Thyroid gland (tissue), 4 donors: ENCODE data around the gene ANO6. TPM values are rescaled to one million over a fixed set of nuclear protein-coding genes. Genes with fewer than 3 reads are reported as not detected.

ENCODE experiments used
- DNase-seq, 2 donors: peaks; one replicate each; pipeline ENCODE4 v3.0.0-alpha.2; 2019
- H3K27ac ChIP-seq, 3 donors: fragments of 200-600 bp; sonication (generic); 1 replicate in 2 of 3; 2 replicates in 1 of 3; pipeline ENCODE4 v1.5.1; 2016 to 2019; ENCODE audit warnings: mild to moderate bottlenecking in 1 of 3, moderate library complexity in 1 of 3
- H3K27me3 ChIP-seq: fragments of 200-600 bp; sonication (generic); one replicate; pipeline ENCODE4 v1.5.1; 2019
- H3K36me3 ChIP-seq, 2 donors: fragments of 200-600 bp; sonication (generic); one replicate each; pipeline ENCODE4 v1.5.1; 2016 to 2019
- H3K4me1 ChIP-seq, 2 donors: fragments of 200-600 bp; sonication (generic); one replicate each; pipeline ENCODE4 v1.5.1; 2017 to 2019
- H3K4me3 ChIP-seq, 3 donors: fragments of 200-600 bp; sonication (generic); replicated peaks in 1 of 3; 1 replicate in 2 of 3; 2 replicates in 1 of 3; pipeline ENCODE4 v1.5.1; 2016; ENCODE audit warnings: mild to moderate bottlenecking in 1 of 3
- H3K9me3 ChIP-seq: fragments of 200-600 bp; sonication (generic); one replicate; pipeline ENCODE4 v1.5.1; 2017
- CTCF ChIP-seq, 6 experiments: fragments of 200-600 bp in 3 of 6; fragments of 450-650 bp in 3 of 6; sonication (generic) in 3 of 6; IDR thresholded peaks; one replicate each; pipeline ENCODE4 v1.5.1; 2016 to 2019; ENCODE audit warnings: antibody characterized with exemption in 6 of 6, mild to moderate bottlenecking in 2 of 6, inconsistent platforms in 1 of 6, moderate library complexity in 1 of 6
- POLR2A ChIP-seq, 2 donors: fragments of 450-650 bp; IDR thresholded peaks; one replicate each; pipeline ENCODE4 v1.6.1; 2017; ENCODE audit warnings: antibody characterized with exemption in 2 of 2, mild to moderate bottlenecking in 2 of 2, moderate library complexity in 1 of 2
- WGBS, 2 donors: methylation state at CpG; one replicate each; pipeline ENCODE4 v1.1.5; 2017; 5-methylcytosine and 5-hydroxymethylcytosine counted together
- intact Hi-C: fragments of 100-400 bp; cut with DNase I; formaldehyde crosslinking; loops from one replicate; pipeline ENCODE4 v1.15.1; 2023
- total RNA-seq, 4 donors: library from RNA; depleted of rRNA; stranded (reverse); fragments of >200 nt; gene quantifications; one replicate each; pipeline ENCODE4 v1.2.3, GENCODE V29; 2016

The ANO6 gene
- total RNA-seq, 4 donors from 2014 or later = 37.3 to 61.1 (median 48.1) TPM

GRCh38 chr12:45213107-45213506 is 2.8 kb upstream of the ANO6 start:
- H3K27ac ChIP-seq = no peak overlapping the region
- no peak overlapping the region for H3K4me3 ChIP-seq
- H3K9me3 ChIP-seq = no peaks in the 10 kb centered on the region
- TF ChIP-seq POLR2A (IDR thresholded peaks at IDR 0.05) = no peak
- TF ChIP-seq CTCF (IDR thresholded peaks at IDR 0.05) = no peak
- no peak for DNase-seq
- WGBS, 2 donors = 97 to 98% methylated on average over 1 of the region's 1 CpG
- intact Hi-C loops = no loop called here
- no peaks in the 10 kb centered on the region for H3K36me3 ChIP-seq
- H3K27me3 ChIP-seq = no peaks in the 10 kb centered on the region
- peaks cover 6 to 9% of the 10 kb centered on the region in 2 donors for H3K4me1 ChIP-seq

- Histone ChIP-seq H3K9me3 (no peaks in the 10 kb centered on the region), H3K27ac (no peak overlapping the region), H3K4me3 (no peak overlapping the region), H3K27me3 (no peaks in the 10 kb centered on the region), H3K36me3 (no peaks in the 10 kb centered on the region), H3K4me1 (peaks cover 6 to 12% of the 10 kb centered on the region in 2 donors)
- TF ChIP-seq POLR2A (IDR thresholded peaks at IDR 0.05) (no peak), CTCF (IDR thresholded peaks at IDR 0.05) (no peak)
- DNase-seq = no peak
- intact Hi-C loops = no loop called here
These were observed 1.8 kb upstream of the ANO6 start for GRCh38 chr12:45214071-45214470.

GRCh38 chr12:45214749-45215418 is 1.0 kb upstream of the ANO6 start:
- Histone ChIP-seq H3K4me3 (peak overlapping the region; percentile 37 to 87 (median 49)), H3K27me3 (no peaks in the 10 kb centered on the region), H3K36me3 (no peaks in the 10 kb centered on the region), H3K4me1 (peaks cover 6 to 16% of the 10 kb centered on the region in 2 donors), H3K27ac (peak overlapping the region; percentile 83 to 99 (median 98)), H3K9me3 (no peaks in the 10 kb centered on the region)
- DNase-seq = no peak
- 20 to 25% methylated on average over 11 of the region's 11 CpGs for WGBS, 2 donors
- intact Hi-C loops = no loop called here
- TF ChIP-seq CTCF (IDR thresholded peaks at IDR 0.05) = no peak
- TF ChIP-seq POLR2A (IDR thresholded peaks at IDR 0.05) = no peak

- no peaks in the 10 kb centered on the region for H3K27me3 ChIP-seq
- H3K27ac ChIP-seq = peak overlapping the region; percentile 83 to 99 (median 98)
- peaks cover 6 to 26% of the 10 kb centered on the region in 2 donors for H3K4me1 ChIP-seq
- peak; percentile 41 to 43 for DNase-seq
- WGBS, 2 donors = 0 to 1% methylated on average over 14 to 41 of the region's 70 CpGs
- TF ChIP-seq POLR2A (IDR thresholded peaks at IDR 0.05) = no peak
- peak in 2 of 6 experiments; percentile 6 to 28 for TF ChIP-seq CTCF (IDR thresholded peaks at IDR 0.05)
- intact Hi-C loops = no loop called here
- H3K36me3 ChIP-seq = no peaks in the 10 kb centered on the region
- H3K4me3 ChIP-seq = peak overlapping the region; percentile 37 to 87 (median 49)
- no peaks in the 10 kb centered on the region for H3K9me3 ChIP-seq
These were observed 511 bp downstream of the ANO6 start for GRCh38 chr12:45216230-45216982.

- Histone ChIP-seq H3K36me3 (no peaks in the 10 kb centered on the region), H3K27ac (peak overlapping the region; percentile 83 to 99 (median 98)), H3K4me3 (peak overlapping the region; percentile 37 to 87 (median 49)), H3K4me1 (peaks cover 6 to 26% of the 10 kb centered on the region in 2 donors), H3K9me3 (no peaks in the 10 kb centered on the region), H3K27me3 (no peaks in the 10 kb centered on the region)
- intact Hi-C loops = no loop called here
- no peak for DNase-seq
- 22 to 24% methylated on average over 9 of the region's 9 CpGs for whole genome bisulfite sequencing, 2 donors
- TF ChIP-seq CTCF (IDR thresholded peaks at IDR 0.05) (no peak), POLR2A (IDR thresholded peaks at IDR 0.05) (no peak)
These were observed 1.1 kb downstream of the ANO6 start for GRCh38 chr12:45216983-45217485.
